PC-3 (cell line): ENCODE measurements around the gene DNMBP.

Source experiments
- EZH2 ChIP-seq: fragments of 300-600 bp; sonication (generic); IDR thresholded peaks from one replicate; pipeline ENCODE4 v1.6.1; 2017; ENCODE audit warnings: antibody characterized with exemption, mild to moderate bottlenecking, low read length; ENCODE audit not compliant: unreplicated experiment
- TF ChIP-seq, protein P1 (sequence below): fragments of 300-600 bp; sonication (generic); conservative IDR thresholded peaks from 2 replicates; pipeline ENCODE4 v1.5.1; 2017; ENCODE audit warnings: antibody characterized with exemption, low read depth, mild to moderate bottlenecking, low read length

DNA sequence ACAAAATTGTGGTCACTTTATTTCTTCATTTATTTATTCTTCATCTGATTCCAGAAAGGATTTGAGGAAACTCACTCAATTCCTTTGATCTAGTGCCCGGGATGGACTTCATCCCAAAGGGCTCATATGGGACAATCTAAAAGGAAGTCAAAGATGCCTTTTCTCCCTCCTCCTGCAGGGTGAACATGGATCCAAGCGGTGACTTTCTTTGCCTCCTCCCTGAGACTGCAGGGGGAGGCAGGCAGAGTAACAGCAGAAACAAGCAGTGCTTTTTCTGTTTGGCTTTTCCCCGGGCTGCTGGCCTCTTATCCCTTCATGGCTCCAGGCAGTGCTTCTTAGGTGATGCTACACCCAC is 10.0 kb upstream of the DNMBP start:
- TF ChIP-seq, protein P1, sequence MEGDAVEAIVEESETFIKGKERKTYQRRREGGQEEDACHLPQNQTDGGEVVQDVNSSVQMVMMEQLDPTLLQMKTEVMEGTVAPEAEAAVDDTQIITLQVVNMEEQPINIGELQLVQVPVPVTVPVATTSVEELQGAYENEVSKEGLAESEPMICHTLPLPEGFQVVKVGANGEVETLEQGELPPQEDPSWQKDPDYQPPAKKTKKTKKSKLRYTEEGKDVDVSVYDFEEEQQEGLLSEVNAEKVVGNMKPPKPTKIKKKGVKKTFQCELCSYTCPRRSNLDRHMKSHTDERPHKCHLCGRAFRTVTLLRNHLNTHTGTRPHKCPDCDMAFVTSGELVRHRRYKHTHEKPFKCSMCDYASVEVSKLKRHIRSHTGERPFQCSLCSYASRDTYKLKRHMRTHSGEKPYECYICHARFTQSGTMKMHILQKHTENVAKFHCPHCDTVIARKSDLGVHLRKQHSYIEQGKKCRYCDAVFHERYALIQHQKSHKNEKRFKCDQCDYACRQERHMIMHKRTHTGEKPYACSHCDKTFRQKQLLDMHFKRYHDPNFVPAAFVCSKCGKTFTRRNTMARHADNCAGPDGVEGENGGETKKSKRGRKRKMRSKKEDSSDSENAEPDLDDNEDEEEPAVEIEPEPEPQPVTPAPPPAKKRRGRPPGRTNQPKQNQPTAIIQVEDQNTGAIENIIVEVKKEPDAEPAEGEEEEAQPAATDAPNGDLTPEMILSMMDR: no peak
- no peak for TF ChIP-seq EZH2
